ENCODE measurements around the gene SPANXN3. TPM values are rescaled to one million over a fixed set of nuclear protein-coding genes. Genes with fewer than 3 reads are reported as not detected.
"Not testable (repeated sequence)": the region's sequence is repeated elsewhere in the genome, so short reads cannot be mapped to it uniquely, and the experiment has no call there.

SPANXN3 gene, protein sequence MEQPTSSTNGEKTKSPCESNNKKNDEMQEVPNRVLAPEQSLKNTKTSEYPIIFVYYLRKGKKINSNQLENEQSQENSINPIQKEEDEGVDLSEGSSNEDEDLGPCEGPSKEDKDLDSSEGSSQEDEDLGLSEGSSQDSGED
- total RNA-seq (2021; ENCODE audit: unreplicated experiment) (not detected), Bru-seq, nascent RNA (percentile 8 among the genes with signal in this experiment), BruChase-seq, experiment 1, labeled RNA remaining after a 2-hour chase (not detected), BruChase-seq, experiment 2, labeled RNA remaining after a 6-hour chase (not detected)
- not detected for polyA plus RNA-seq (2012; ENCODE audit: insufficient read length)
- long read RNA-seq: 0 reads

DNA sequence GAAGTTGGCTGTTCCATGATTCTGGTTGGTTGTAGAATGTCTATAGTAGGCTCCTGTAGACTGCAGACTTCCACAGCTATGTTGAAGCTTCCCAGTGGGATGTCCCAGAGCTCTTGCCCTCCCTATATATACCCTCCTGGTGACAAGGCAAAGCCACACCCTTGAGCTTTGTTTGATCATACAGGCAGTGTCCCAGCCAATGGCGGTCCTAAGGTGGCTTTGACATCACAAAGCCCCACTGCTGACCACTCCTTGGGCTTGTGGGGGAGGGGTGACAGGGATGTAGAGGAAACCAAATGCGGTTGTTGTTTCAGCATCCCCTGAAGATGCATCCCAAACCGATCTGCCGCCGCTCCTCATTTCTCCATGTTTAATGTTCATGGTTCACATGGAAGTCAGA, at the start of gene SPANXN3:
SPANXN3 (minus strand) TSS at position 101 of the 400 bp plus-strand sequence; CDS start at position 17, 84 bp downstream.
- ATAC-seq; H3K27ac ChIP-seq (ENCODE audit: low read length); H3K36me3 ChIP-seq (ENCODE audit: control insufficient read depth, insufficient read depth, low read length); in situ Hi-C loops (cut with HindIII; ENCODE audit: low pct_unique_long_range_greater_than_20kb, low sequenced_read_pairs); DNase-seq (ENCODE audit: low read depth, low spot score); H3K4me3 ChIP-seq (ENCODE audit: low read depth in 2 of 2, low read length in 2 of 2); CTCF ChIA-PET; H3K9me3 ChIP-seq (ENCODE audit: control insufficient read depth, insufficient read depth, low read depth, low read length); POLR2A ChIA-PET; H3K4me1 ChIP-seq (ENCODE audit: control insufficient read depth, insufficient read depth, low read length); BruUV-seq (replicated peaks); intact Hi-C loops (cut with micrococcal nuclease; ENCODE audit: unreplicated experiment); H3K27me3 ChIP-seq (ENCODE audit: control insufficient read depth, insufficient read depth, low read length): not testable (repeated sequence)

DNA sequence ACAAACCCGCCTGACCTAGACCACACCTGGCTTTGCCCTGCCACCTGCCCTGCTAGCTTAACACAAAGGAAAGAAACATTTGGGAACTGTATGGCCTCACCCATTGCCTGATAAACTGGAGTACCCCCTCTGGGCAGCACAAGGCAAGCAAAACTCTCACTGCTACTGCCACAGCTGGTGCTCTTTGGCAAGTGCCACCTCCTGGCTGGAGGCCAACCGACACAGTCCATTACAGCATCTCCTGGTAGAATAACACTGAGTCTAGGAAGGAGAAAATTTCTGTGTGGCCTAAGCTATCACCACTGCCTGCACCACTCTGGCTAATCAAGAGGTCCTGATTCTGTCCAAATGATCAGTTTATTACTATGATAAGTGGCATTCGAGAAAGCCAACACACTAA, 18.9 kb upstream of the SPANXN3 start:
- intact Hi-C loops (cut with micrococcal nuclease; ENCODE audit: unreplicated experiment): no loop called here
- BruUV-seq (replicated peaks): no TSS peak

DNA sequence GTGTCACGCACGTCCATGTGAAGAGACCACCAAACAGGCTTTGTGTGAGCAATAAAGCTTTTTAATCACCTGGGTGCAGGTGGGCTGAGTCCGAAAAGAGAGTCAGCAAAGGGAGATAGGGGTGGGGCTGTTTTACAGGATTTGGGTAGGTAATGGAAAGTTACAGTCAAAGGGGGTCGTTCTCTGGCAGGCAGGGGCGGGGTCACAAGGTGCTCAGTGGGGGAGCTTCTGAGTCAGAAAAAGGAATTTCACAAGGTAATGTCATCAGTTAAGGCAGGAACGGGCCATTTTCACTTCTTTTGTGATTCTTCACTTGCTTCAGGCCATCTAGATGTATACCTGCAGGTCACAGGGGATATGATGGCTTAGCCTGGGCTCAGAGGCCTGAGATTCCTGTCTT, 15.1 kb downstream of the SPANXN3 start:
- H3K4me3 ChIP-seq (ENCODE audit: low read depth in 2 of 2, low read length in 2 of 2); BruUV-seq (replicated peaks); ATAC-seq; in situ Hi-C loops (cut with HindIII; ENCODE audit: low pct_unique_long_range_greater_than_20kb, low sequenced_read_pairs); DNase-seq (ENCODE audit: low read depth, low spot score); H3K36me3 ChIP-seq (ENCODE audit: control insufficient read depth, insufficient read depth, low read length); POLR2A ChIA-PET; intact Hi-C loops (cut with micrococcal nuclease; ENCODE audit: unreplicated experiment); H3K27me3 ChIP-seq (ENCODE audit: control insufficient read depth, insufficient read depth, low read length); CTCF ChIA-PET; H3K27ac ChIP-seq (ENCODE audit: low read length); H3K4me1 ChIP-seq (ENCODE audit: control insufficient read depth, insufficient read depth, low read length); H3K9me3 ChIP-seq (ENCODE audit: control insufficient read depth, insufficient read depth, low read depth, low read length): not testable (repeated sequence)

More for the DNA sequence above, 18.9 kb upstream of the SPANXN3 start:
- no peaks in the 10 kb centered on the region for H3K9me3 ChIP-seq (ENCODE audit: control insufficient read depth, insufficient read depth, low read depth, low read length)
- POLR2A ChIA-PET: no interaction called here
- DNase-seq (ENCODE audit: low read depth, low spot score) (no peak), ATAC-seq (no peak)
- H3K36me3 ChIP-seq (ENCODE audit: control insufficient read depth, insufficient read depth, low read length): no peaks in the 10 kb centered on the region
- no peak for TF ChIP-seq SIN3A (IDR thresholded peaks at IDR 0.05; ENCODE audit: borderline replicate concordance, insufficient read depth, low read depth, low read length)
- TF ChIP-seq, protein P1, sequence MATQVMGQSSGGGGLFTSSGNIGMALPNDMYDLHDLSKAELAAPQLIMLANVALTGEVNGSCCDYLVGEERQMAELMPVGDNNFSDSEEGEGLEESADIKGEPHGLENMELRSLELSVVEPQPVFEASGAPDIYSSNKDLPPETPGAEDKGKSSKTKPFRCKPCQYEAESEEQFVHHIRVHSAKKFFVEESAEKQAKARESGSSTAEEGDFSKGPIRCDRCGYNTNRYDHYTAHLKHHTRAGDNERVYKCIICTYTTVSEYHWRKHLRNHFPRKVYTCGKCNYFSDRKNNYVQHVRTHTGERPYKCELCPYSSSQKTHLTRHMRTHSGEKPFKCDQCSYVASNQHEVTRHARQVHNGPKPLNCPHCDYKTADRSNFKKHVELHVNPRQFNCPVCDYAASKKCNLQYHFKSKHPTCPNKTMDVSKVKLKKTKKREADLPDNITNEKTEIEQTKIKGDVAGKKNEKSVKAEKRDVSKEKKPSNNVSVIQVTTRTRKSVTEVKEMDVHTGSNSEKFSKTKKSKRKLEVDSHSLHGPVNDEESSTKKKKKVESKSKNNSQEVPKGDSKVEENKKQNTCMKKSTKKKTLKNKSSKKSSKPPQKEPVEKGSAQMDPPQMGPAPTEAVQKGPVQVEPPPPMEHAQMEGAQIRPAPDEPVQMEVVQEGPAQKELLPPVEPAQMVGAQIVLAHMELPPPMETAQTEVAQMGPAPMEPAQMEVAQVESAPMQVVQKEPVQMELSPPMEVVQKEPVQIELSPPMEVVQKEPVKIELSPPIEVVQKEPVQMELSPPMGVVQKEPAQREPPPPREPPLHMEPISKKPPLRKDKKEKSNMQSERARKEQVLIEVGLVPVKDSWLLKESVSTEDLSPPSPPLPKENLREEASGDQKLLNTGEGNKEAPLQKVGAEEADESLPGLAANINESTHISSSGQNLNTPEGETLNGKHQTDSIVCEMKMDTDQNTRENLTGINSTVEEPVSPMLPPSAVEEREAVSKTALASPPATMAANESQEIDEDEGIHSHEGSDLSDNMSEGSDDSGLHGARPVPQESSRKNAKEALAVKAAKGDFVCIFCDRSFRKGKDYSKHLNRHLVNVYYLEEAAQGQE (IDR thresholded peaks at IDR 0.05; ENCODE audit: insufficient read depth in 1 of 2, low read depth in 2 of 2, low read length in 1 of 2): no peak
- in situ Hi-C loops (cut with HindIII; ENCODE audit: low pct_unique_long_range_greater_than_20kb, low sequenced_read_pairs): no loop called here
- H3K4me3 ChIP-seq (ENCODE audit: low read depth in 2 of 2, low read length in 2 of 2): no peak overlapping the region
- H3K27me3 ChIP-seq (ENCODE audit: control insufficient read depth, insufficient read depth, low read length): no peaks in the 10 kb centered on the region
- CTCF ChIA-PET: no interaction called here
- H3K27ac ChIP-seq (ENCODE audit: low read length): no peak overlapping the region
- no peaks in the 10 kb centered on the region for H3K4me1 ChIP-seq (ENCODE audit: control insufficient read depth, insufficient read depth, low read length)

DNA sequence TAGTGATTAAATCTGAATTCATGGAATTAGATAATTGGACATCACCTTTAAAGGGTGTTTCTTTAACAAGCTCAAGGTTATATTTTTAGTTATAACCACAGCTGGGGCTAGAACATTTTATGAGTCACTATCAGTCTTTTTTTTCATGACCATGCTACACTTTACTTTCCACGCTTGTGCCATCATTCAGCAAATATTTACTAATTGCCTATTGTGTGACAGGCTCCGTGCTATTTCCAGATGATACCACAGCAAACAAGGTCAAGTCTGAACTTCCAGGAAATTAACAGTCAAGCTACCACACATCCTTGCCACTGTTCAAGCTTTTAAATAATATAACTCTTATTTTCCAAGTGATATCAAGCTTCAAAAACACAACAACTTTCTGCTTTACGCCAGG, 16.5 kb downstream of the SPANXN3 start:
- in situ Hi-C loops (cut with HindIII; ENCODE audit: low pct_unique_long_range_greater_than_20kb, low sequenced_read_pairs): no loop called here
- intact Hi-C loops (cut with micrococcal nuclease; ENCODE audit: unreplicated experiment): no loop called here
- Histone ChIP-seq H3K4me1 (ENCODE audit: control insufficient read depth, insufficient read depth, low read length) (no peaks in the 10 kb centered on the region), H3K27me3 (ENCODE audit: control insufficient read depth, insufficient read depth, low read length) (no peaks in the 10 kb centered on the region), H3K36me3 (ENCODE audit: control insufficient read depth, insufficient read depth, low read length) (no peaks in the 10 kb centered on the region), H3K9me3 (ENCODE audit: control insufficient read depth, insufficient read depth, low read depth, low read length) (no peaks in the 10 kb centered on the region), H3K27ac (ENCODE audit: low read length) (no peak overlapping the region), H3K4me3 (ENCODE audit: low read depth in 2 of 2, low read length in 2 of 2) (no peak overlapping the region)
- no peak for ATAC-seq
- CTCF ChIA-PET: no interaction called here
- BruUV-seq (replicated peaks): no TSS peak
- DNase-seq (ENCODE audit: low read depth, low spot score): no peak
- TF ChIP-seq, protein P1 (IDR thresholded peaks at IDR 0.05; ENCODE audit: insufficient read depth in 1 of 2, low read depth in 2 of 2, low read length in 1 of 2): no peak
- TF ChIP-seq, protein P2, sequence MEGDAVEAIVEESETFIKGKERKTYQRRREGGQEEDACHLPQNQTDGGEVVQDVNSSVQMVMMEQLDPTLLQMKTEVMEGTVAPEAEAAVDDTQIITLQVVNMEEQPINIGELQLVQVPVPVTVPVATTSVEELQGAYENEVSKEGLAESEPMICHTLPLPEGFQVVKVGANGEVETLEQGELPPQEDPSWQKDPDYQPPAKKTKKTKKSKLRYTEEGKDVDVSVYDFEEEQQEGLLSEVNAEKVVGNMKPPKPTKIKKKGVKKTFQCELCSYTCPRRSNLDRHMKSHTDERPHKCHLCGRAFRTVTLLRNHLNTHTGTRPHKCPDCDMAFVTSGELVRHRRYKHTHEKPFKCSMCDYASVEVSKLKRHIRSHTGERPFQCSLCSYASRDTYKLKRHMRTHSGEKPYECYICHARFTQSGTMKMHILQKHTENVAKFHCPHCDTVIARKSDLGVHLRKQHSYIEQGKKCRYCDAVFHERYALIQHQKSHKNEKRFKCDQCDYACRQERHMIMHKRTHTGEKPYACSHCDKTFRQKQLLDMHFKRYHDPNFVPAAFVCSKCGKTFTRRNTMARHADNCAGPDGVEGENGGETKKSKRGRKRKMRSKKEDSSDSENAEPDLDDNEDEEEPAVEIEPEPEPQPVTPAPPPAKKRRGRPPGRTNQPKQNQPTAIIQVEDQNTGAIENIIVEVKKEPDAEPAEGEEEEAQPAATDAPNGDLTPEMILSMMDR (IDR thresholded peaks at IDR 0.05): no peak
- TF ChIP-seq POLR2AphosphoS5 (IDR thresholded peaks at IDR 0.05; ENCODE audit: low read depth, low read length): no peak
- TF ChIP-seq TCF7L2 (IDR thresholded peaks at IDR 0.05; ENCODE audit: low read depth, low read length): no peak
- TF ChIP-seq SIN3A (IDR thresholded peaks at IDR 0.05; ENCODE audit: borderline replicate concordance, insufficient read depth, low read depth, low read length): no peak
- POLR2A ChIA-PET: no interaction called here

Data from Panc1 (cell line).